IPS DF 4.7 (cell line): Measurements from ENCODE around the gene DDR1.

Experiments used
- DNase-seq: peaks from one replicate; pipeline ENCODE4 v3.0.0-alpha.2; 2013; ENCODE audit warnings: low spot score; ENCODE audit errors: extremely low read depth

DDR1 gene

DNA sequence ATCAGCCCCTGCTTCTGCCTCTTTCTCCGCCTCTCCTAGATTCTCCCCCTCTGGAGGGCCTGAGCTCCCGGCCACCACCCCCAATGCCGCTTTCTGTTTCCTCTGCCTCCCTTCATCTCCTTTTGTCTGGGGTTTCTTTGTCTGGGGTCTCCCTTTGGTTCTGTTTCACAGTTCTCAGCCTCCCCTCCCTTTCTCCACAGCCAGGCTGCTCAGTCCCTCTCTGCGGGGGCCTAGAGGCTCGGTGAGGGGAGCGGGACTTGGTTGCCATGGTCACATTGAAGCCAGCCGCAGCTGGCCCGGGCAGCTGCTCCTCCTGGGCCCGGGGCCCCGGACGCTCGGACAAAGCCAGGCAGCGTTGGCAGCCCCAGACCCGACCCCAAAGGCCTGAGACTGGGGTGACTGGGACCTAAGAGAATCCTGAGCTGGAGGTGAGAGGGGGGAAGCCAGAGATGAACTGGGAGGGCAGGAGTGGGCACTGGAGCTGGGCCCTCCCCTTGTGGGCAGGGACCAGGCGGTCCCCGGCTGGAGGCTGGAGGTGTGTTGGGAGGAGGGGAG, 3.5 kb upstream of the DDR1 start:
- no peak for DNase-seq

DNA sequence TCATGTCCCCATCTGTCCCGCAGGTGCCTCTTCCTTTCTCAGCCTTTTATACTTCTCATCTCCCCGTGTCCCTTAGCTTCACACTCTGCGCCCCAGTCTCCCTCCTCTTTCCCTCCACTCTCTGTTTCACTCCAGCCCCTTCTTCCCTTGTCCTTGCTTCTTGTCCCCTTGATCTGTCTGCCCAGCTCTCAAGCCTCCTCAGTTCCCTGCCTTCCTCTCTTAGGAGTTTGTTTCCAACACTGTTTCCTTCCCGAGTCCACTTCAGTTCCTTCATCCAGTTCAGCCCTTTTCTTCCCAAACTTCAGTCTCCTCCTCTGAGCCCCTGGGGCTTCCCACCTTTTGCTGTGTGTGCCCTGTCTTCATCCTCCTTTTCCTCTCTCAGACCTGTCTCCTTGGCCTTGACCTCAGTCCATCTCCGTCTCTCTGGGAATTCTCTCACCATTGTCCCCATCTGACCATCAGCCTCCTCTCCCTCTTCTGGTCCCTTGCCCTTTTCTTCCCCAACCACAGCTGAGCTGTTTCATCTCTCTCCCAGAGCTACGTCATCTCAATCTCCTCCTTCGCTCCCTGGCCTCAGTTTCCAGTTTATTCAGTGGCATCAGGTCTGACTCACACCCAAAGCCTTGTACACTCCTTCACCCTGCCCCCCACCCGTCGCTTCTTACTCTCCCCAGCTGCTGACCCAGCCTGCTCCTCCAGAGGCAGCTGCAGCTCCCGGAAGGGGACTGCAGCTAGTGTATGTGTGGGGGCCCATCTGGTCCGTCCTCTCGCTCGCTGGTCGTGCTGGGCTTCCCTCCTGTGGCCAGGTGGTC, 2.7 kb upstream of the DDR1 start:
- DNase-seq, result no peak

DNA sequence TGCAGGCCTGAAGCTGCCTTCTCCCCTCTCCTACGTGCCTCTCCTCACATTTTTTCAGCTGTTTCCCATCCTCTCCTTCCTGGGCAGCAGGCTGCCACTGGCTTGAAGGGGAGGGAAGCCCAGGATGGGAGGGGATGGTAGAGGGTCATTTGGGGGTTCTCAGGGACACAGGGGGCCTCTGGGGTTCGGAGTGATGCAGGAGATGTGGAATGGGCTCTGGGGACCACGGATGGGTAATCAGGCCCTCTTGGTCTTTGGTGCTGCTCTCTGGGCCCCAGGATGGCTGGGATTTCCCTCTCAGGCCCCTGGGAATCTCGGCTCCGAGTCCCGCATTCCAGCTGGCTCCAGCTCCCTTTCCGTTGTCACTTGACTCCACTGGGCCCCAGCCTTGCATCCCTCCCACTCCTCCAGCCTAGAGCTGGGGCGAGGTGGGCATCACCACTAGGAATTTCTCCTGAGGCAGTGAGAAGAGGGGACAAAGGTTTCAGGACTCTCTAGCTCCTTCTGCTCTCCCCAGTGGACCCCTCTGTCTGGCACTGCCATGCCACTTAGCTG, 2.0 kb upstream of the DDR1 start:
- DNase-seq, result no peak

DNA sequence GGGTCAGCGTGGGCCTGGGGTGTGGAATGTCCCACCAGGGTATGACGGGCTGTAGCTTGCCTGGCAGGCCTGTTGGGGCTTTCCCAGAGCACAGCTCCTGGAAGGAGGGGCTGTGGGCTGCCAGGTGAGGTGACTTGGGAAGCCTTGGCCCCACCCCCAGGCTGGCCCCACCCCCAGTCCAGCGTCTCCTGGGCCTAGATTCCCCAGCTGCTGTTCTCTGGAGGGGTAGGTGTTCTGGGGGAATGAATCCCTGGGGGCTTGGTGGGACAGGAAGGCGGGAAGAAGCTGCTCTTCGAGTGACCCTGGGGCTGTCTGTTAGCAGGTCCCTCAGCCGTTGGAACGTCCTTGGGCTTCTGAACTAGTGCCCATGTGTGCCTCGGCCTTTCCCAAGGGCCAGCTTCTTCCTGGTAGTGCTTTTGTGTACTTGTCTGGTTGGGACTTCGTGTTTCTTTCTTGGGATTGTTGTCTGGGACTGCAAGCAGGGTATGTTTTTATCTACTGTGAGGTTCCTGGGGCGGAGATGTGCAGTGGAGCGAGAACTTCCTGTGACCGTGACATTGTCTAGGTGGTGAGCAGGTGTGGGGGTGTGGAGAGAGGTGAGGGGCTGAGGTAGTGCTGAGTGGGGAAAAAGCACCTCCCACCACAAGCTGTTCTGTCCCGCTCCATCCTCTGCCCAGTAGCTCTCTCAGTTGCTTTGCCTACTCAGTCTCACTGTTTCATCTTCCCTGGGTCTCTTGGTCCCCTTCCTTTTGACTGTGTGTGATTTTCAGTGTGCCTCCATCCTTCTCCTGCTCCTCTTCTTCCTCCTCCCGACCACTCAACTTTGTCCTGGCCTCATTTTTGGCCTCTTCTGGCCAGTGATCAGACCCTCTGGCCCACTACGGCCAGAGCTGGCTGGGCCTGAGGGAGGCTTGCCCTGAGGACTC, 1.3 kb upstream of the DDR1 start:
- DNase-seq, result no peak

DNA sequence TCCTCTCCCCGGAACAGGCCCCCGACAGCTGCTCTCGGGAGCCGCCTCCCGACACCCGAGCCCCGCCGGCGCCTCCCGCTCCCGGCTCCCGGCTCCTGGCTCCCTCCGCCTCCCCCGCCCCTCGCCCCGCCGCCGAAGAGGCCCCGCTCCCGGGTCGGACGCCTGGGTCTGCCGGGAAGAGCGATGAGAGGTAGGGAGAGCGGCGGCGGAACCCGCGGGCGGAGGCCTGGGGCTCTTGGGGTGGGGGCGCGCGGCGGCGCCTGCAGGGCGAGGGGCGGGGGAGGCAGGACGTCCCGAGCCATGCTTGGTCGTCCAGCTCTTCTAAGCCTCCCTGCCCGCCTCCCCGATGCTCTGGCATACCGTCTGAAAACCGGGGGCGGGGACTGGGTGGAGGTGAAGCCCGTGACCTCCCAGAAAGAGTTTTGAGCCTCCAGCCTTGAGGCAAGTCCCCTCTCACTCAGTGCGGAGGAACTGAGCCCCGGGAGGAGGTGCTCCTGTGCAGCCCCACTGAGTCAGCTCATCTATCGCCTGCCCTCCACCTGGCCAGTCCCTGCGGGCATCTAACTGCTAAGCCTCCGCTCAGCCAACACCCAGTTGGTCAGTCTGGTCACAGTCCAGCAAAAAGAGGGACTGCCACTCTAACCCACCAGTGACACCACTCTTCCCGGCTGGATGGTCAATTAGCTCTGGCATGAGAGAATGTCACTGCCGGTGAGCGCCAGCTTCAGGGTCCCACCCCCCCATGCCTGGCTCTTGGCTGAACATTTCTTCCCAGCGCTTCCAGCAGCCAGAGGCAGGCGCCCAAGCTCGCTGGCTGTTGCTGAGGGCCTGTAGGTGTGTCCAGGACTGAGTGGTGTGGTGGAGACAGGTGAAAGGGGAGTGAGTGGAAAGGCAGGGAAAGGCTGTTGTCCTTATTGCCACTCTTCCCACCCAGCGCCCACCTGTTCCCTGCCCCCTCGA, 482 bp downstream of the DDR1 start:
- no peak for DNase-seq

DNA sequence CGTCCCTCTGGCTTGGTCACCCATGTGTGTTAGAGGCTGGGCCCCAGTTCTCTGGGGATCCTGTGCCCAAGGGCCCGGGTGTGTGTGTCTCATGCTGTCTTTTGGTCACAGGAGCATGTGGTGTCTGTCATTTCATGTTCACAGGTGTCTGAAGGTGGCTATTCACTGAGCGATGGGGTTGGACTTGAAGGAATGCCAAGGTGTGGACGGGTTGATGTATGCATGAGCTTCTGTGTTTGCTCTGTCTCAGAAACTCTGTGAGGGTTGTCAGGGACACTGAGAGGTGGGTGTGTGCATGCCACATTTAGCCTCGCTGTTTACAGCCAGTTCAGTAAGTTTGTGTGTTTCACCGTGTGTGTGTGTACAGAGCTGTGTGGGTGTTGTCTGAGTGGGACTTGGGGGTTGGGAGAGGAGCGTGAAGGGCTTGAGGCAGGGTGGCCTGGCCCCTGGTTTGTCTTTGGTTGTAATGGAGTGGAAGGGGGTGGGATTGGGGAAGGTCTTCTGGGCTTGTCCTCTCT, 1.2 kb downstream of the DDR1 start:
- no peak for DNase-seq

DNA sequence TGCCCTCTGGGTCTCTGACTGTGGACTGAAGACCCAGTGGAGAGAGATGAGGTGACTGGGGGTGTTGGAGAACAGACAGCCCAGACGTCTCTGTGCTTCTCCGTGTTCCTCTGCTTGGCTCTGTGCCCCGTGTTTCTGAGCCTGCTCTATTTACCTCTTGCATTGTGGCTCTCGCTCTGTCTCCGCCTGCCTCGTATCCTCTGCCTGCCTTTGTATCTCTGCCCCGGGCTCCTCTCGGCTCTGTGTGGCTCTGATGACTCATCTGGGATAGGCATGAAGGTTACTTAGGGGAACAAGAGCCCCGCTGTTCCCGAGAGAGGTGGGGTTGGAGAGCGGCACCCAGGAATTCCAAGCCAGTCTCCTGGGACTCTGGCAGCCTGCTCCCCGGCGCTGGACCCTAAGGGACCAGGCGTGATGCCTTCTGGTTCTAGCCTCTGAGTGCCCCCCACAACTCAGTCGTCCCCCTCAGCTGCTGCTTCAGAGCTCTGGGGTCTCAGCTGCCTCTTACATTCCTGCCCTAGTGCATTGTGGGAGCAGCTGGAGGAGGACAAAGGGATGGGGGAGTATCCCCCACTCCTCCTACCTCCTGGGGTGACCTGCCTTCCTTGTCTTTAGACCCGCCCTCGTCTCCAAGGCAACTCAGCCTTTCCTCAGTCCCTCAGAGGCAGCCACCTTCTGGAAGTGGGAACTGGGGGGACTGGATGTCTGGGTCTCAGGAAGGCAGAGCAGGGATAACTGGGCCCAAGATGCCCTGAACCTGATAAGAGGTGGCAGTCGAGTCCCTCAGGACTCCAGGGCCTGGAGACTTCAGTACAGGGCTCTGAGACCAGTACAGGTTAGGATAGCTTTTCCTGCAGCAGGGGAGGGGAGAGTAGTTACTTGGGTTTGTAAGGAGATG, 1.9 kb downstream of the DDR1 start:
- DNase-seq, result peak; percentile 91

DNA sequence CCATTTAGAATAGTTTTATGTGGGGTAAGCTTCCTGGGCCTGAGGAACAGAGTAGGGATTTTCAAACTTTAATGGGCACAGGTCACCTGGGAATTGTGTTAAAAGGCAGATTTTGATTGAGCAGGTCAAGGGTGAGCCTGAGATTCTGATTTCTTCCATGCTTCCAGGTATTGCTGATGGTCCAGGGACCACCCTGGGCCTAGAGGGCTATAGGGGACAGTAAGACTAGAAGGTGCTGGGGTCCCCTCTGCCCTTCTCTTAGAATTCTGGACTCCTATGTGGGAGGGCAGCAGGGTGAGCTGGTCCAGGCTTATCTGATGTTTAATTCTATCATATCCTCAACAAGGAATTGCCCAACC, 2.6 kb downstream of the DDR1 start:
- no peak for DNase-seq

DNA sequence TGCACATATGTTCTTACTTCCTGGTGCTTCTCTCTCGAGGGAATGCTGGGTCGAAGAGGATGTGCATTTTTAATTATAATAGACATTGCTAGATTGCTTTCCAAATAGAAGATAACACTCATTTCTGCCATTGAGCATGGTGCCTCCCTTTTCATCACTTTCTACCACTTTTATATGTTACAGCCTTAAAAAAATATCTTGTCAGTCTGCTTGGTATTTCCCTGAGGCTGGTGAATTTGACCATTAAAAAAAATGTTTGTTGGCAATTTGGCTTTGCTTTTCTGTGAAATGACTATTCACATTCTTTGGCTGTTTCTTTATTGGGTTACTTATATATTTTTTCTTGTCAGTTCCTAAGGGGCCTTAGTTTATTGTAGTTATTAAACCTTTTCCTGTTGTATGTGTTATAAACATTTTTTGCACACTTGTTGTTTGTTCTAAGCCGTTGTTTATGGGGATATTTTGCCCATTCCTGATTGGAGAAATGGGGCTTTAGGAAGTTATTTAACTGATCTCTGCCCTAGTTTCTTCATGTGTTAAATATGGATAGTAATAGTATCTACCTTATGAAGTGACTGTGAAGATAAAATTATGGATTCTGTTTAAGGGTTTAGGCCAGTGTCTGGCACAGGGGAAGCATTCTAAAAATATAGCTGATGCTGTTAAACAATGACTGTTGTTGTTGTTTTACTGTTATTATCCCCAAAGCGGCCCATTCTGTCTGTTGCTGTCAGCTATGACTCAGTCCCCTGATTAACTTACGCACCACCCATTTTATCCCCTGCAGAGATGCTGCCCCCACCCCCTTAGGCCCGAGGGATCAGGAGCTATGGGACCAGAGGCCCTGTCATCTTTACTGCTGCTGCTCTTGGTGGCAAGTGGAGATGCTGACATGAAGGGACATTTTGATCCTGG, 3.8 kb downstream of the DDR1 start:
- no peak for DNase-seq

DNA sequence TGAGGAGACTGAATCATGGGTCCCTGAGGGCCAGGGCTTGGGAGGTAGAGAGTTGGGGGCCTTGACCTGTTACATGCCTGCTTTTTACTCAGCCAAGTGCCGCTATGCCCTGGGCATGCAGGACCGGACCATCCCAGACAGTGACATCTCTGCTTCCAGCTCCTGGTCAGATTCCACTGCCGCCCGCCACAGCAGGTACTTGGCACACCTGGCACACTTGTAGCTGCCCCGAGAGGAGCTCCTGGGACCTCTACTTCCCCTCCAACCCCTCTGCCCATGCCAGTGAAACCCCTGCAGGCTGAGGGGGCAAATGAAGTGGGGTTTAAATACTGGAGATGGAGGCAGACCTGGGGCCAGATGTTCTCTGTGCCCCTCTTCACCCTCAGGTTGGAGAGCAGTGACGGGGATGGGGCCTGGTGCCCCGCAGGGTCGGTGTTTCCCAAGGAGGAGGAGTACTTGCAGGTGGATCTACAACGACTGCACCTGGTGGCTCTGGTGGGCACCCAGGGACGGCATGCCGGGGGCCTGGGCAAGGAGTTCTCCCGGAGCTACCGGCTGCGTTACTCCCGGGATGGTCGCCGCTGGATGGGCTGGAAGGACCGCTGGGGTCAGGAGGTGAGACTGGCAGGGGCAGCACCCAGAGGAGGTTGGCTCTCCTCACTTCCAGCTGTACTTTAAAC, 4.6 kb downstream of the DDR1 start:
- no peak for DNase-seq

DNA sequence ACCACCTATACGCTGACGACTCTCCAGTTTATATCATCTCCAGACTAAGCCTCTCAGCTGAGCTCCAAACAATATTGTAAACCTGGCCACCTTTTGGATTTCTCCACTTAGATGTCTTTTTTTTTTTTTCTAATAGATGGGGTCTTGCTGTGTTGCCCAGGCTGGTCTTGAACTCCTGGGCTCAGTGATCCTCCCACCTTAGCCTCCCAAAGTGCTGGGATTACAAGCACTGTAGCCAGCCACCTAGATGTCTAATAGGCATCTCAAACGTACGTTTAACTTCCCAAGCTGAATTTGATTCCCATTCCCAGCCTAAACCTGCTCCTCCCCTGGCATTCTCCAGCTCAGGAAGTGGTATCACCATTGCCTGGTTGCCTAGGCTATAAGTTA, 5.2 kb downstream of the DDR1 start:
- DNase-seq, result no peak

DNA sequence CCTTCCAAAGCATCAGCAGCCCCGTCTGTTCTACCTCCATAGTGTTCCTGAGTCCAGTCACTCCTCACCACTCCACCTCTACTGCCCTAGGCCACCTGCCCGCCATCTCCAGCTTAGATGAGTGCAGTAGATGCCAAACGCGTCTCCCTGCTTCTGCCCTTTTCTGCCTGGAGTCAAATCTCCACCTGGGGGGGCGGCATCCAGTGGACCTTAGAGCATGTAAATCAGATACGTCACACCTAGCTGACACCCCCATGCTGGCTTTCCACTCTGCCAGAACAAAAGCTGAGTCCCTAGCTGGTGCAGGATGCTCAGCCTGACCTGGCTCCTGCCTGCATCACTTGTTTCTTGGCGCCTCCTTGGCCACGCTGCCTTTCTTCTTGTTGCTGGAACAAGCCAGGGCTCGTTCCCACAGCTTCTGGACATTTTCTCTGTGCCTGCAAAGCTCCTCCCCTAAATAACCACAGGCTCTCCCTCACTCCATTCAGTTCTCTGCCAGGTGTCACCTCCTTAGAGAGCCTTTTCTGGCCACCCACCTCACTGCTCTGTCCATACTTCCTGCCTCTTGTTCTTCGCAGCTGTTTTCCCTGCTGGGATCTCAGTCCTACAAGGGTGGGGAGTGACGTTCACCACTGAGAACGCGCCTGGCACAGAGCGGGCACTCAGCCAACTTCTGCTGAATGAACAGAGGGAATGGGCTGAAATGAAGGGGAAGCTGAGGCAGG, 5.8 kb downstream of the DDR1 start:
- no peak for DNase-seq

DNA sequence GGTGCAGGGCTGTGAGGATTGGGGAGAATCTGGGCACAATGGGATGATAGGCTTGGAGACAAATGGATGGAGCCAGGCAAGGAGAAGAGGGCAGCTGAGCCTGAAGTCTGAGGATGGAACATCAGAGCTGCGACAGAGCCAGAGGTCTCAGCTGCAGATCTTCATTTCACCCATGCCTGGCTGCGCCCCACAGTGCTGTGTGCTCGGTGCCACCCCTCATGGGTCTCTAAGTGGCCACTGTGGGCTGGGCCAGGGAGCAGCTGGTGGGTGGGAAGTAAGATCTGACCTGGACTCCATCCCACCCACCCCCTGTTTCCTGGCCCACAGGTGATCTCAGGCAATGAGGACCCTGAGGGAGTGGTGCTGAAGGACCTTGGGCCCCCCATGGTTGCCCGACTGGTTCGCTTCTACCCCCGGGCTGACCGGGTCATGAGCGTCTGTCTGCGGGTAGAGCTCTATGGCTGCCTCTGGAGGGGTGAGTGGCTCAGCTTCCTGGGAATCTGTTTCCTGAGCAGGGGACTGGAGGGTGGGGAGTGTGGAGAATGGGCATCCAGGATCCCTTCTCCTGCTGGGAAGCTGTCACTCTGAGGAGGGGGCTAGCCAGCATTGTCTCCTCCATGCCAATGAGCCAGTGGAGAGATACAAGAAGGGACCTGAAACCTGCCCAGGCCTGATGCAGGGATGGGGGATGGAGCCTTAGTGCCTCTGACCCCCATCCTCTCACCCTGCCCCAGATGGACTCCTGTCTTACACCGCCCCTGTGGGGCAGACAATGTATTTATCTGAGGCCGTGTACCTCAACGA, 6.5 kb downstream of the DDR1 start:
- no peak for DNase-seq

DNA sequence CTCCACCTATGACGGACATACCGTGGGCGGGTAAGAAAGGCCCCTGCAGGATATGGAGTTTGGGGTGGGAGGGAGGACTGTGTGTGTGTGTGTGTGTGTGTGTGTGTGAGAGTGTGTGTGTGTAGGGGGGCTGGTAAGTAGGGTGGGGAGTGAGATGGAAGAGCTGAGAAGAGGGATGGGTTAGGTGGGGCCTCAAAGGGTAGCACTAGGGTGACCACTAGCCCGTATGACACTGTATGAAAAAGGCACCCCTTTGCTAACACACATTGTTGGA, 7.1 kb downstream of the DDR1 start:
- no peak for DNase-seq

DNA sequence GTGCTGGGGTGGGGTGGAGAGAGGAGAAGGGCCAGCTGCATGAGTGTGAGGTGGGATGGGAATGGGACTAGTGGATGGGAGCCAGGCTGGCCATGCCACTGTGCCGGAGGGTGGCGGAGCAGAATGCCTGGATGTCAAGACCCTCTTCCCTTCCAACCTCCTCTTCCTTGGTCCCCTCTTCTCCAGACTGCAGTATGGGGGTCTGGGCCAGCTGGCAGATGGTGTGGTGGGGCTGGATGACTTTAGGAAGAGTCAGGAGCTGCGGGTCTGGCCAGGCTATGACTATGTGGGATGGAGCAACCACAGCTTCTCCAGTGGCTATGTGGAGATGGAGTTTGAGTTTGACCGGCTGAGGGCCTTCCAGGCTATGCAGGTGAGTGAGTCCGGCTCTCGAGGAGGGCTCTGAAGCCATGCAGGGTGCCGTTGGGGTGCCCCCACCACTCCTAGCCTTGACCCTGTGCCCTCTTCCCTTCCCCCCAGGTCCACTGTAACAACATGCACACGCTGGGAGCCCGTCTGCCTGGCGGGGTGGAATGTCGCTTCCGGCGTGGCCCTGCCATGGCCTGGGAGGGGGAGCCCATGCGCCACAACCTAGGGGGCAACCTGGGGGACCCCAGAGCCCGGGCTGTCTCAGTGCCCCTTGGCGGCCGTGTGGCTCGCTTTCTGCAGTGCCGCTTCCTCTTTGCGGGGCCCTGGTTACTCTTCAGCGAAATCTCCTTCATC, 7.7 kb downstream of the DDR1 start:
- DNase-seq, result no peak

DNA sequence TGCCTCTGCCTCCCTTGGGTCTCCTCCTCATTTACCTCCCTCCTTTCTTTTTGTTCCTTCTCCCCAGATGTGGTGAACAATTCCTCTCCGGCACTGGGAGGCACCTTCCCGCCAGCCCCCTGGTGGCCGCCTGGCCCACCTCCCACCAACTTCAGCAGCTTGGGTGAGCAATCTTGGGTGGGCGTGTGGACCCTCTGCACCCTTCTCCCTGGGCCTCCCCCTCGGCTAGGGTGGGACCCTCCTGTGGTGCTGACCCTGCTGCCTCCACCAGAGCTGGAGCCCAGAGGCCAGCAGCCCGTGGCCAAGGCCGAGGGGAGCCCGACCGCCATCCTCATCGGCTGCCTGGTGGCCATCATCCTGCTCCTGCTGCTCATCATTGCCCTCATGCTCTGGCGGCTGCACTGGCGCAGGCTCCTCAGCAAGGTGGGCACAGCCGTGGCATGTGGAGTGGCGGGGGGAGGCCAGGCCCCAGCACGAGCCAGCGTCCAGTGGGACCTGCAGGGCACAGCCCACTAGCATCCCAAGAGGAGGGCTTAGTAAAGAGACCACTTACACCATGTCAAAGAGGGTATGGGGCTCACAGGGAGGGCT, 8.8 kb downstream of the DDR1 start:
- DNase-seq, result no peak
